ENCODE results near the gene VPS45. TPM values are rescaled to one million over a fixed set of nuclear protein-coding genes. Genes with fewer than 3 reads are reported as not detected.

The VPS45 gene
- total RNA-seq, 4 donors from 2014 or later: 16.1 to 47.5 (median 34.7) TPM

DNA sequence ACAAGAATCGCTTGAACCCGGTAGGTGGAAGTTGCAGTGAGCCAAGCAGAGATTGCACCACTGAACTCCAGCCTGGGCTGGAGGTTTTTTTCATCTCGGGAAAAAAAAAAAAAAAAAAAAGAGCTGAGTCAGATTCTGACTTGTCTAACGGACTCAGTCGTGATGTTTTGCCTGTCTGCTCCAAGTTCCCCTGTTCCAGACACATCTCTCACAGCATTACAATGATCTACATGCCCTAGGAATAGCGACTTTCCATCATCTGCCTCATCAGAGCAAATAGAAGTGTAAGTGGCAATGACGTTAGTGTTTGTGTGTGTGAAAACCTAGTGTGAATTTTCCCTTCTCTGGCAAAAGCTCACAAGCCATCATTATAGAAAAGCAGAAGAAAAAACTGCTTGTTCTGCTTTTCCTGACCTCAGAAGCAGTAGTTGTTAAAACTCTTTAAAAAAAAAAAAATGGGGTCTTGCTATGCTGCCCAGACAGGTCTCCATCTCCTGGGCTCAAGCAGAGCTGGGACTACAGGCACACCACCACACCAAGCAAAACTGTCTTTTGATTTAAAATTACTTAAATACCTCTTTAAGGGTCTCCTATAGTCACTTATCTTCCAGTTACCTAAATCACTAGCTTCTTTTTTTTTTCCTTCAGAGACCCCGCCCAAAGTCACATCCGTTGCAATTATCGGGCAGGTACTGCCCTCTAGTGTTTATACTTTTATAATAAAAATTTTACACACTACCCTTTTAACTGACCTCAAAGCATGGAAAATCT lies 119.4 kb downstream of the VPS45 start:
- no peaks in the 10 kb centered on the region for H3K27me3 ChIP-seq
- H3K27ac ChIP-seq: peak overlapping the region; percentile 19 to 51 (median 27)
- DNase-seq: no peak
- no peaks in the 10 kb centered on the region for H3K36me3 ChIP-seq
- H3K4me3 ChIP-seq: no peak overlapping the region
- WGBS, 2 donors (ENCODE audit: low coverage in 1 of 2): 22 to 25% methylated on average over 9 to 10 of the region's 10 CpGs
- in situ Hi-C loops (cut with MboI; ENCODE audit: low pct_ligation_motif_present in 1 of 4, low pct_unique_long_range_greater_than_20kb in 1 of 4, low sequenced_read_pairs in 3 of 4): loop anchor here (10.0 to 25.0 kb wide), 3 partner anchors 112 to 225 kb away; no protein-coding TSS in a partner anchor
- no peaks in the 10 kb centered on the region for H3K9me3 ChIP-seq
- intact Hi-C loops (cut with DNase I; ENCODE audit: low total_unique reads): loop anchor here (5.0 kb wide), 1 partner anchor 225 kb away; no protein-coding TSS in a partner anchor
- H3K4me1 ChIP-seq: no peaks in the 10 kb centered on the region
- TF ChIP-seq POLR2A (IDR thresholded peaks at IDR 0.05): no peak
- TF ChIP-seq, protein P1, sequence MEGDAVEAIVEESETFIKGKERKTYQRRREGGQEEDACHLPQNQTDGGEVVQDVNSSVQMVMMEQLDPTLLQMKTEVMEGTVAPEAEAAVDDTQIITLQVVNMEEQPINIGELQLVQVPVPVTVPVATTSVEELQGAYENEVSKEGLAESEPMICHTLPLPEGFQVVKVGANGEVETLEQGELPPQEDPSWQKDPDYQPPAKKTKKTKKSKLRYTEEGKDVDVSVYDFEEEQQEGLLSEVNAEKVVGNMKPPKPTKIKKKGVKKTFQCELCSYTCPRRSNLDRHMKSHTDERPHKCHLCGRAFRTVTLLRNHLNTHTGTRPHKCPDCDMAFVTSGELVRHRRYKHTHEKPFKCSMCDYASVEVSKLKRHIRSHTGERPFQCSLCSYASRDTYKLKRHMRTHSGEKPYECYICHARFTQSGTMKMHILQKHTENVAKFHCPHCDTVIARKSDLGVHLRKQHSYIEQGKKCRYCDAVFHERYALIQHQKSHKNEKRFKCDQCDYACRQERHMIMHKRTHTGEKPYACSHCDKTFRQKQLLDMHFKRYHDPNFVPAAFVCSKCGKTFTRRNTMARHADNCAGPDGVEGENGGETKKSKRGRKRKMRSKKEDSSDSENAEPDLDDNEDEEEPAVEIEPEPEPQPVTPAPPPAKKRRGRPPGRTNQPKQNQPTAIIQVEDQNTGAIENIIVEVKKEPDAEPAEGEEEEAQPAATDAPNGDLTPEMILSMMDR (IDR thresholded peaks at IDR 0.05): peak; percentile 44 to 56 (median 54)
- peak in 1 of 3 donors; percentile 9 for TF ChIP-seq POLR2AphosphoS5 (IDR thresholded peaks at IDR 0.05)
- no peak for TF ChIP-seq EP300 (IDR thresholded peaks at IDR 0.05; ENCODE audit: low read depth)

DNA sequence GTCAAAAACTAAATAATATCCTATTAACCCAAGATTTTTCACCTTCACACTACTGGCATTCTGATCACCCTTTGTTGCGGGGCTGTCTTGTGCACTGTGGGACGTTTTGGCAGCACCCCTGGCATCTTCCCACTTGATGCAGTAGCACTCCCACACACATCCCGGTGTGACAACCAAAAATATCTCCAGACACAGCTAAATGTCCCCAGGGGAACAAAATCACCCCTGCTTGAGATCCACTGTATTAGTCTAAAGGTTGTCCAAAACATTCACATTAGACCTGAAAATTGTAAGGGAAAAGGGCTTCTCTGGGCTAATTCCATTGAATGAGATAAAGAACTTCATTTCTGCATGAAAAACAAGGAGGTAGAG lies 120.0 kb downstream of the VPS45 start:
- Histone ChIP-seq H3K27me3 (no peaks in the 10 kb centered on the region), H3K27ac (no peak overlapping the region), H3K36me3 (no peaks in the 10 kb centered on the region), H3K9me3 (no peaks in the 10 kb centered on the region), H3K4me1 (no peaks in the 10 kb centered on the region), H3K4me3 (no peak overlapping the region)
- DNase-seq: no peak
- in situ Hi-C loops (cut with MboI; ENCODE audit: low pct_ligation_motif_present in 1 of 4, low pct_unique_long_range_greater_than_20kb in 1 of 4, low sequenced_read_pairs in 3 of 4): loop anchor here (10.0 to 25.0 kb wide), 3 partner anchors 113 to 225 kb away; no protein-coding TSS in a partner anchor
- no peak for TF ChIP-seq EP300 (IDR thresholded peaks at IDR 0.05; ENCODE audit: low read depth)
- TF ChIP-seq, protein P1 (IDR thresholded peaks at IDR 0.05): peak in 1 of 5 experiments; percentile 12
- no peak for TF ChIP-seq POLR2A (IDR thresholded peaks at IDR 0.05)
- no peak for TF ChIP-seq POLR2AphosphoS5 (IDR thresholded peaks at IDR 0.05)
- 26 to 56% methylated on average over 3 of the region's 3 CpGs for WGBS, 2 donors (ENCODE audit: low coverage in 1 of 2)
- intact Hi-C loops (cut with DNase I; ENCODE audit: low total_unique reads): loop anchor here (5.0 kb wide), 1 partner anchor 225 kb away; no protein-coding TSS in a partner anchor

DNA sequence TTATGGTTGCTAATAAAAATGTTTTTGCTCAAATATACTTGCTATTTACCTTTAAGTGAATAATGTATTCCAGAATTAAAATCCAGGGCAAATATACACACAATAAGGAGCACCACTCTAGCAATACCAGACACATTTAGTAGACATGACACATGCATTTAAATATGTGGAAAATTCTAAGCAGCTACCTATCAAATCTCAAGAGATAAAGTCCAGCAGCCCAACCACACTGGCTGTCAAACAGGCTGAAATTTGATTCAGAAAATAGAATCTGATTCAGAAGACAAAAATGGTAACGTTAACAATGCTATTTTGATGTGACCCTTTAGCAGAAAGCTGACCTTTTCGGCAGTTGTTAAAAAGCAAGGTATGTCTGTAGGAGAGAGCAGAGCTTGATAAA lies 124.4 kb downstream of the VPS45 start:
- H3K27me3 ChIP-seq: no peaks in the 10 kb centered on the region
- H3K4me1 ChIP-seq: no peaks in the 10 kb centered on the region
- no peak for TF ChIP-seq POLR2AphosphoS5 (IDR thresholded peaks at IDR 0.05)
- TF ChIP-seq EP300 (IDR thresholded peaks at IDR 0.05; ENCODE audit: low read depth): no peak
- TF ChIP-seq POLR2A (IDR thresholded peaks at IDR 0.05): no peak
- TF ChIP-seq, protein P1 (IDR thresholded peaks at IDR 0.05): no peak
- DNase-seq: no peak
- no peak overlapping the region for H3K27ac ChIP-seq
- no peak overlapping the region for H3K4me3 ChIP-seq
- H3K36me3 ChIP-seq: no peaks in the 10 kb centered on the region
- intact Hi-C loops (cut with DNase I; ENCODE audit: low total_unique reads) (loop anchor here (5.0 kb wide), 1 partner anchor 50 kb away; no protein-coding TSS in a partner anchor), in situ Hi-C loops (cut with MboI; ENCODE audit: low pct_ligation_motif_present in 1 of 4, low pct_unique_long_range_greater_than_20kb in 1 of 4, low sequenced_read_pairs in 3 of 4) (loop anchor here in 2 of 4 donors (25.0 kb wide), 1 partner anchor 230 kb away; no protein-coding TSS in a partner anchor)
- H3K9me3 ChIP-seq: no peaks in the 10 kb centered on the region
- 50 to 68% methylated on average over 2 of the region's 2 CpGs for WGBS, 2 donors (ENCODE audit: low coverage in 1 of 2)

DNA sequence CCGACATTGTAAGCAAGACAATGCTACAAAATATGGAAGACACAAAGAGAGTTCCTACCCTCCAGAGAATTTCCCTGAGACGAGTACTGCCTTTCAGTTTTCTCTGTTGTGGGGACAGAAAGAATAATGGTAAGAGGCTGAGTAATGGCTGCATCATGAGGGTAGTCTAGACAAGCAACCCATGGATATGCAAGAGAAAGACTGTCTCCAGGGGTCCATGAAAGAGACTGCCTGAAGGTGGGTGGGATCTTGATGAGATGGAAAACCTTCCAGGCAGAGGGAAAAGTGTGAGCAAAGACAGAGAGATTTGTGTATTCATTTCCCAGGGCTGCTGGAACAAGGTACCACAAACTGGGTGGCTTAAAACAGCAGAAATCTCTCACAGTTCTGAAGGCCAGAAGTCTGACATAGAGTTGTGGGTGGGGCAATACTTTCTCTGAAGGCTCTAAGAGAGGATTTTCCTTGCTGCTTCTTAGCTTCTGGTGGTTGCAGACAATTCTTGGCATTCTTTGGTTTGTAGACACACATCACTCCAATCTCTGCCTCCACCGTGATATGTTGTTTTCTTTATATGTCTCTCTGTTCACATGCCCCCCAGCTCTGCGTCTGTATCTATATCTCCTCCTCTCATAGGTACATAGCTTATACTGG lies 126.9 kb downstream of the VPS45 start:
- no peaks in the 10 kb centered on the region for H3K4me1 ChIP-seq
- in situ Hi-C loops (cut with MboI; ENCODE audit: low pct_ligation_motif_present in 1 of 4, low pct_unique_long_range_greater_than_20kb in 1 of 4, low sequenced_read_pairs in 3 of 4) (loop anchor here in 2 of 4 donors (25.0 kb wide), 1 partner anchor 232 kb away; no protein-coding TSS in a partner anchor), intact Hi-C loops (cut with DNase I; ENCODE audit: low total_unique reads) (loop anchor here (5.0 kb wide), 1 partner anchor 52 kb away; no protein-coding TSS in a partner anchor)
- no peak for DNase-seq
- no peaks in the 10 kb centered on the region for H3K36me3 ChIP-seq
- WGBS, 2 donors (ENCODE audit: low coverage in 1 of 2): 90 to 93% methylated on average over 2 to 4 of the region's 4 CpGs
- no peak overlapping the region for H3K27ac ChIP-seq
- TF ChIP-seq POLR2A (IDR thresholded peaks at IDR 0.05) (no peak), POLR2AphosphoS5 (IDR thresholded peaks at IDR 0.05) (no peak), EP300 (IDR thresholded peaks at IDR 0.05; ENCODE audit: low read depth) (no peak)
- TF ChIP-seq, protein P1 (IDR thresholded peaks at IDR 0.05): no peak
- H3K27me3 ChIP-seq: no peaks in the 10 kb centered on the region
- H3K4me3 ChIP-seq: no peak overlapping the region
- no peaks in the 10 kb centered on the region for H3K9me3 ChIP-seq

Measured in transverse colon (tissue), 4 donors.